ENCODE results near the gene NOXA1. TPM values are rescaled to one million over a fixed set of nuclear protein-coding genes. Genes with fewer than 3 reads are reported as not detected.

The NOXA1 gene
- total RNA-seq, 1 donor from 2014 or later, result 0.66 TPM

Other genes with a start within 250 kb of the NOXA1 start
- gene ANAPC2, start 234.8 kb upstream of the NOXA1 start, total RNA-seq, result 24.4 and 30.5 TPM in 2 replicates
- gene SSNA1, start 234.7 kb upstream of the NOXA1 start, total RNA-seq, result 107 and 115 TPM in 2 replicates
- gene TPRN, start 222.7 kb upstream of the NOXA1 start, total RNA-seq, result 5.1 and 6.4 TPM in 2 replicates
- gene TMEM203, start 217.7 kb upstream of the NOXA1 start, total RNA-seq, result 26.1 and 34.2 TPM in 2 replicates
- gene NDOR1, start 217.7 kb upstream of the NOXA1 start, total RNA-seq, result 3.5 and 4.2 TPM in 2 replicates
- 0.07 and 0.33 TPM in 2 replicates for gene RNF208, start 201.2 kb upstream of the NOXA1 start, total RNA-seq
- gene CYSRT1, start 198.2 kb upstream of the NOXA1 start, total RNA-seq, result 0.11 and 0.46 TPM in 2 replicates
- gene RNF224, start 195.9 kb upstream of the NOXA1 start, total RNA-seq, result 0.07 TPM in 2 replicates
- gene SLC34A3, start 192.5 kb upstream of the NOXA1 start, total RNA-seq, result not detected in 2 replicates
- 279 and 476 TPM in 2 replicates for gene TUBB4B, start 182.1 kb upstream of the NOXA1 start, total RNA-seq
- gene STPG3, start 172.1 kb upstream of the NOXA1 start, total RNA-seq, result not detected in 2 replicates
- gene NELFB, start 168.1 kb upstream of the NOXA1 start, total RNA-seq, result 78.1 and 78.6 TPM in 2 replicates
- gene TOR4A, start 145.7 kb upstream of the NOXA1 start, total RNA-seq, result 28.9 and 35.3 TPM in 2 replicates
- 14.0 and 16.0 TPM in 2 replicates for gene NRARP, start 121.1 kb upstream of the NOXA1 start, total RNA-seq
- 14.2 and 24.3 TPM in 2 replicates for gene EXD3, start 231 bp upstream of the NOXA1 start, total RNA-seq
- 0.04 and 0.07 TPM in 2 replicates for gene ENTPD8, start 18.0 kb downstream of the NOXA1 start, total RNA-seq
- gene NSMF, start 35.9 kb downstream of the NOXA1 start, total RNA-seq, result 20.6 and 23.9 TPM in 2 replicates
- gene PNPLA7, start 127.0 kb downstream of the NOXA1 start, total RNA-seq, result 0.20 and 0.53 TPM in 2 replicates
- 39.9 and 50.6 TPM in 2 replicates for gene MRPL41, start 128.5 kb downstream of the NOXA1 start, total RNA-seq
- gene DPH7, start 155.5 kb downstream of the NOXA1 start, total RNA-seq, result 23.1 and 28.0 TPM in 2 replicates
- 26.1 and 28.5 TPM in 2 replicates for gene ZMYND19, start 167.1 kb downstream of the NOXA1 start, total RNA-seq
- 19.4 and 22.1 TPM in 2 replicates for gene ARRDC1, start 182.3 kb downstream of the NOXA1 start, total RNA-seq
- gene EHMT1, start 195.6 kb downstream of the NOXA1 start, total RNA-seq, result 68.3 and 70.8 TPM in 2 replicates

Data from pulmonary artery endothelial cell (primary cell).